DMS114 treated with DMSO at 0.1 percent for 48 hours (cell line): ENCODE measurements around the gene RRAGB.
"Not testable (repeated sequence)": the region's sequence is repeated elsewhere in the genome, so short reads cannot be mapped to it uniquely, and the experiment has no call there.

Experiments
- DNase-seq: peaks from one replicate; lab custom pipeline; 2025; ENCODE audit not compliant: unreplicated experiment; lab: John Stamatoyannopoulos, UW

RRAGB gene, protein sequence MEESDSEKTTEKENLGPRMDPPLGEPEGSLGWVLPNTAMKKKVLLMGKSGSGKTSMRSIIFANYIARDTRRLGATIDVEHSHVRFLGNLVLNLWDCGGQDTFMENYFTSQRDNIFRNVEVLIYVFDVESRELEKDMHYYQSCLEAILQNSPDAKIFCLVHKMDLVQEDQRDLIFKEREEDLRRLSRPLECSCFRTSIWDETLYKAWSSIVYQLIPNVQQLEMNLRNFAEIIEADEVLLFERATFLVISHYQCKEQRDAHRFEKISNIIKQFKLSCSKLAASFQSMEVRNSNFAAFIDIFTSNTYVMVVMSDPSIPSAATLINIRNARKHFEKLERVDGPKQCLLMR

DNA sequence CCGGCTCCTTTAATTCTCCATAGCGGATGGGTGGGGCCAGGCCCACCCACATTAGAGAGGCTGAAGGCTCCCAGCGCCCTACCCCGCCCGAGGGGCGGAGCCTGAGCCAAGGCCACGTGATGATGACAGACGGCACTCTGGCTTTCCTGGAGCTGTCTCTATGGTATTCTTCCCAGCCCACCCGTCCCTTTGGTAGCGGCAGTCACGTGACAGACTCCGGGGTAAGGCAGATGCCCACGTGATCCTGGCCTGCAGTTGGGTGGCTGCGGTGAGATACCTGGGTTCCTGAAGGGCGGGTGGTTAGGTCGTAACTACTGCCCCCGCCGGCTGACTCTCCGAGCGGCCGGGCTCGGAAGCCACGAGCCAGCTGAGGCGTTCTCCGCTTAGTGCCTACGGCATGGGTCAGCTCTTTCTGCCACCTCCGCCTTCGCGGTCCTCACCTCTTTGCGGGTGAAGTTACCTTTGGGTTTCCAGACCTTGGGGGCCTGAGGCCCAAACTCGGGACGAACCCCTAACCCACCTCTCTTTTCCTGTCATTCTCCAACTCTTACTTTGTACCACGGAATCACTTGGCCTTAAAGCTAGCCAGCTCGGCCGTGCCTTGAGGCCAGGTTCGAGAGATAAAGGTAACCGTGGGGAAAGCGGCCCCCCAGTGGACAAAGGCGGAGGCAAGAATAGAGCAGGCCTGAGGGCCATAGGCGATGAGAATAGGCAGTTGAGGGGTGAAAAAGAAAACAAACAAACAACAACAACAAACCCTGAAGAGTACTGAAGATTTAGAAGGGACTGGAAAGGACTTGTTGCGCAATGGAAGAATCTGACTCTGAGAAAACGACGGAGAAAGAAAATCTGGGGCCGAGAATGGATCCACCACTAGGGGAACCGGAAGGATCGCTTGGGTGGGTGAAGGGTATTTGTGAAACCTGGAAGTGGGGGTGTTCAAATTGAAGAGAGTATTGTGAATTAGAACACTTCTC is at the start of gene RRAGB:
TSS of gene RRAGB (plus strand) at position 229 of the 977 bp plus-strand sequence. CDS start at position 808, 579 bp downstream.
- DNase-seq = peak; percentile 89

DNA sequence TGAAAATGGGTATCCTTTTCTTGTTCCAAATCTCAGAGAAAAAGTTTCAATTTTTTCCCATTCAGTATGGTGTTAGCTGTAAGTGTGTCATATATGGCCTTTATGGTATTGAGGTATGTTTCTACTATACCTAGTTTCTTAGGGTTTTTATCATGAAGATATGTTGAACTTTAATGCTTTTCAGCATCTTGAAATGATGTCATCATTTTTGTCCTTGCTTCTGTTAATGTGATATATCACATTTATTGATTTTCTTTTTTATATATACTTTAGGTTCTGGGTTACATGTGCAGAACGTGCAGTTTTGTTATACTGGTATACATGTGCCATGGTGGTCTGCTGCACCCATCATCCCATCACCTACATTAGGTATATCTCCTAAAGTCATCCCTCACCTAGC is 49.5 kb upstream of the RRAGB start:
- no peak for DNase-seq

DNA sequence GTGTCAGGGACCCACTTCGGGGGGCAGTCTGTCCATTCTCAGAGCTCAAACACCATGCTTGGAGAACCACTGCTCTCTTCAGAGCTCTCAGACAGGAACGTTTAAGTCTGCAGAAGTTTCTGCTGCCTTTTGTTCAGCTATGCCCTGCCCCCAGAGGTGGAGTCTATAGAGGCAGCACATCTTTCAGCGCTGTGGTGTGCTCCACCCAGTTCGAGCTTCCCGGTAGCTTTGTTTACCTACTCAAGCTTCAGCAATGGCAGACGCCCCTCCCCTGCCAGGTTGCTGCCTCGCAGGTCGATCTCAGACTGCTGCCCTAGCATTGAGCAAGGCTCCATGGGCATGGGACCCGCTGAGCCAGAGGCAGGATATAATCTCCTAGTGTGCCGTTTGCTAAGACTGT is 29.0 kb upstream of the RRAGB start:
- DNase-seq = not testable (repeated sequence)

DNA sequence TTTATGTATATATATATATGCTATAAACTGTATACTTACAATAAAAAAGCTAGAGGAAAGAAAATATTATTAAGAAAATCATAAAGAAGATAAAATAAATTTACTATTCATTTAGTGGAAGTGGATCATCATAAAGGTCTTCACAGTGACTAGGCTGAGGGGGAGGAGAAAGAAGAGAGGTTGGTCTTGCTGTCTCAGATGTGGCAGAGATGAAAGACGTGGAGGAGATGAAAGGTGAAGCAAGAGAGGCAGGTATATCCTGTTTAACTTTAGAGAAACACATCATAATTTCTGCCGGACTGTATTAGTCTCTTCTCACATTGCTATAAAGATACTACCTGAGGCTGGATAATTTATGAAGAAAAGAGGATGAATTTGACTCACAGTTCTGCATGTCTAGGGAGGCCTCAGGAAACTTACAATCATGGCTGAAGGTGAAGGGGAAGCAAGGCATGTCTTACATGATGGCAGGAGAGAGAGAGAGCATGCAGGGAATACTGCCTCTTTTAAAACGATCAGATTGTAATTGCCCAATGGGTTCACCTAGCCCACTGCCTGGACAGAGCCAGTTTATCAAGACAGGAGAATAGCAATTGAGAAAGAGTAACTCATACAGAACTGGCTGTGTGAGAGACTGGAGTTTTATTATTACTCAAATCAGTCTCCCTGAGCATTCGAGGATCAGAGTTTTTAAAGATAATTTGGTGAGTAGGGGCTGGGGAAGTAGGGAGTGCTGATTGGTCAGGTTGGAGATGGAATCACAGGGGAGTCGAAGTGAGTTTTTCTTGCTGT is 22.1 kb upstream of the RRAGB start:
- DNase-seq = no peak

DNA sequence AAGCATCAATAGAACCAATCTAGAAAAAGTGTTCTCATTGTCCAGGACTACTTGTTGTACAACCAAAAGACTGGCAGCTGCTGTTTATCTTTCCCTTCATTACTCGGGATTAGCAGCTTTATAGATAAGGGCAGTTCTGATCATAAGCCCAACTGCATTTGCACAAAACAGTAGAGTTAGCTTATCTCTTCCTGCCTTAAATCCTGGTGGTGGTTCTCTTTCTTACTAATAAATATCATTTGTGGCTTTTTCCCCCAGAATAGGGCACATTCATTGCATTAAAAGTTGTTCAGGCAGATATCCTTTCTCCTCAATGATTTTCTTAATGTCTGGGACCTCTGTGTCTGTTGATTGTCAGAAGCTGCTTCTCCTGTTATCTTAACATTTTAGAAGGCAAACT is 20.2 kb upstream of the RRAGB start:
- DNase-seq = no peak

DNA sequence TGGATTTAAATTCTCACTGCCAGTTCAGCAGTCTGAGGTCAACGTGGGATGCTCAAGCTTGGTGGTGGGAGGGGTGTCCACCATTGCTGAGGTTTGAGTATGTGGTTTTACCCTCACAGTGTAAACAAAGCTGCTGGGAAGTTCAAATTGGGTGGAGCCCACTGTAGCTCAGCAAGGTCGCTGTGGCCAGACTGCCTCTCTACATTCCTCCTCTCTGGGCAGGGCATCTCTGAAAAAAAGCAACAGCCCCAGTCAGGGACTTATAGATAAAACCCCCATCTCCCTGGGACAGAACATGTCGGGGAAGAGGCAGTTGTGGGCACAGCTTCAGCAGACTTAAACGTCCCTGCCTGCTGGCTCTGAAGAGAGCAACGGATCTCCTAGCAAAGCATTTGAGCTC is 14.9 kb upstream of the RRAGB start:
- DNase-seq = no peak

DNA sequence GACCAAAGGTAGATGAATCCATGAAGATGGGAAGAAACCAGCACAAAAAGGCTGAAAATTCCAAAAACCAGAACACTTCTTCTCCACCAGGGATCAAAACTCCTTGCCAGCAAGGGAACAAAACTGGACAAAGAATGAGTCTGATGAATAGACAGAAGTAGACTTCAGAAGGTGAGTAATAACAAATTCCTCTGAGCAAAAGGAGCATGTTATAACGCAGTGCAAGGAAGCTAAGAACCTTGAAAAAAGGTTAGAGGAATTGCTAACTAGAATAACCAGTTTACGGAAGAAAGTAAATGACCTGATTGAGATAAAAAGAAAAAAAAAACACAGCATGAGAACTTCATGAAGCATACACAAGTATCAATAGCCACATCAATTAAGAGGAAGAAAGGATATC is 14.1 kb upstream of the RRAGB start:
- DNase-seq = not testable (repeated sequence)

DNA sequence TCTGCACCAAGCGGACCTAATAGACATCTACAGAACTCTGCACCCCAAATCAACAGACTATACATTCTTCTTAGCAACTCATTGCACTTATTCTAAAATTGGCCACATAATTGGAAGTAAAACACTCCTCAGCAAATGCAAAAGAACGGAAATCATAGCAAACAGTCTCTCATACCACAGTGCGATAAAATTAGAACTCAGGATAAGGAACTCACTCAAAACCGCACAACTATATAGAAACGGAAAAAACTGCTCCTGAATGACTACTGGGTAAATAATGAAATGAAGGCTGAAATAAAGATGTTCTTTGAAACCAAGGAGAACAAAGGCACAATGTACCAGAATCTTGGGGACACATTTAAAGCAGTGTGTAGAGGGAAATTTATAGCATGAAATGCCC is 12.5 kb upstream of the RRAGB start:
- DNase-seq = not testable (repeated sequence)

DNA sequence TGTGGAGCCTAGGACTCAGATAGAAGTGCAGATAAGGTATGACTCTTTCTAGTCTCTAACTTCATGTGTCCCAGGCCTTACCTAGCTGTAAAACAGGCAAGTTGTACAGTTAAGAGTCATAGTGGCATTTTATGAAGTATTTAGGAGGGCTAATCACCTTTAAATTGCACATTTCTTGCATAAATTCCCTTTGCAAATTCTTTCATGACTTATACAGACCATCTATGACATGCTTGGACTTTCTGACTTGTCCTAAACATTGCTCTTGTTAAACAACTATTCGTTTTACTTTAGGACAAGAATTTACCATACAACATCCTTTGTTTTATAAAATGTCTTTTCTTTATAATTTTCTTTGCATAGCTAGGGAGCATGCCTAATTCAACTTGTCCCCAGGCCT is 7.8 kb upstream of the RRAGB start:
- peak; percentile 1 for DNase-seq

DNA sequence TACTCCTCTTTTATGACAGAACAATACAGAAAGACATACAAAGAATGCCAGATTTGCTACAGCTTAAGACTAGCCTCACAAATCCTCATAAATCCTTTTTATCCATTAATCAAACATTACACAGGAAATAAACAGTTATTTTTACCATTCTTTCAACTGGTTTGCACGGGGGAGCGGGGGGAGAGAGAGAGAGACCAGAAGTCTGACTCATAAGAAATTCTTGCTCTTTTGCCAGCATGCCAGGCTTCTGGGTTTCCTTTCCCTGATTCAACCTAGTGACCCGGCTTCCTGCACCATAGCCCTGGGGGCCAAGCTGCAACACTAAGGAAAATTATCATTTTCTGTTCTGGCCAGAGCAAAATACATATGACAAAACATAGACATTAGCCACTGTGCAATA is 6.8 kb upstream of the RRAGB start:
- DNase-seq = no peak

DNA sequence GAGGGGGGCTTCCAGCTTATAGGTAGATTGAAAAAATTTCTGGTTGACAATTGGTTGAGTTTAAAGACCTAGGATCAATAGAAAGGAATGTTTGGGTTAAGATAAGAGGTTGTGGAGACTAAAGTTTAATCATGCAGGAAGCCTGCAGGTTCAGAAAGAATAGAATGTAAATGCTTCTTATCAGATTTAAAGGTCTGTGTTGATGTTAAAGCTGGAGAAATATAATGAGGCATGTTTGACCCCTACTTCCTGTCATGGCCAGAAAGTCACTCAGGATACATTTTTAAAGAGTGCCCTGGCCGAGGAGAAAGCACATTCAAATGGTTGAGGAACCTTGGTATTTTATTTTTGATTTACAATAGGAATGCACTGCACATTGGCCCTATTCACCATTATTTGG is 3.9 kb upstream of the RRAGB start:
- no peak for DNase-seq

DNA sequence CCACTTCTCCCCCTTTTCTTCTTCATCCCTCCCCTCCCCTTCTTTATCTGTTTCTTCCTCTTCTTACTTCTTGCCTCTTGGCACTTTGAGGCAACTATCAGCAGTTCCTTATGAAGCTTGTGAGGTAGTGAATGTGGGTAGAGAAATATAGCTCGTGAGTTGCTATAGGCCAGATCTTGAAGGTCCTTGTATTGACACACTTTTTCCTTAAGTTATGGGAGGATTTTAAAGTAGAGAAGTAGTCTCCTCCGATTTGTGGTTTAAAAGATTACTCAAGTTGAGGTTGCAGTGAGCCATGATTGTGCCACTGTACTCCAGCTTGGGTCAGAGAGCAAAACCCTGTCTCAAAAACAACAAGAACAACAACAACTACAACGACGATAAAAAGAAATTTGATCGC is 3.4 kb upstream of the RRAGB start:
- DNase-seq = no peak

DNA sequence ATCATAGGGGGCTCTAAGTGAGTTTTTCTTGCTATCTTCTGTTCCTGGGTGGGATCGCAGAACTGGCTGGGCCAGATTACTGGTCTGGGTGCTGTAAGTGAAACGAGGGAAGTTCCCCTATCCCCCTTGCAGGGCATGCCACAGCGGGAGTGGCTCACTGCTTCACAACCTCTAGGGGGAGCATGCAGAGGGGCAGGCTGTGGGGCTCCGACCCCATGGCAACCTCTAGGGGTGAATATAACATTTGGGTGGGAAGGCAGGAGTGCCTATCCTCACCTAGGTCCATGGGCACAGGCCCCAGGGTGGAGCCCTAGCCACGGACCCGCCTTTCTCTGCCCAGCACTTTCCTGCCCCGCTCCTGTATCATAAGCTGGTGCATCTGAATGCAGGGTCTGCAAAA is 1.7 kb upstream of the RRAGB start:
- DNase-seq = no peak

DNA sequence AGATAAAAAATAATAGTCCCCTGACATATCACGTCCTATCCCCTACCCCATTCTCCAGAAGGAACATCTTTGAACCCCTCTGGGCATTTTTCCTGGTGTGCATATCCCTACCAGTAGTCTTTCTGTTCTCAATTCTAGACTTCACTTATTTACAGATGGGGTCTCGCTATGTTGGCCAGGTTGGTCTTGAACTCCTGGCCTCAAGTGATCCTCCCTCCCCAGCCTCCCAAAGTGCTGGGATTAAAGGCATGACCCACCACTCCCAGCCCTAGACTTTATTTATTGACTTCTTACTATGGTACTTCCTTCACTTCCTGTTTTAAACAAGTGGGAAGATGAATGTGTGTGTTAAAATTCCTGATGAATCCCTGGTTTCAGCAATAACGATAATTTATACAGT is 612 bp upstream of the RRAGB start:
- DNase-seq = no peak

DNA sequence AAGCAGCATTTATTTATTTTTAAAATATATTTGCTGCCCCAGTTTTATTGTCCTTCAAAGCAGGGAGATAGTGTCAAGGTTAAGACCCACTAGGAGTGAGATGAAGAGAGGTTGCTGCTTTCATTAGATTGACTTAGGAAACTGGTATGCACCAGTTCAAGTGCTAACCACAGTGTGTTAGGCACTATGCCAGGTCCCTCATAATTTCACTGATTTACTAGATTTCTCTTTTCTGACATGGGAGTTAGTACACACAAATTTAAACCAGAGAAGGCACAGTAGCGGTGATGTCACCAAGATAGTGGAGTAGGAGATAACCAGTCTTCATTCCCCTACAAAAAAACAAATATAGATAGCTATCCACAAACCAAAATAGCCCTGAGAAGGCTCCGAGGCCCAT is 14.3 kb downstream of the RRAGB start:
- no peak for DNase-seq

DNA sequence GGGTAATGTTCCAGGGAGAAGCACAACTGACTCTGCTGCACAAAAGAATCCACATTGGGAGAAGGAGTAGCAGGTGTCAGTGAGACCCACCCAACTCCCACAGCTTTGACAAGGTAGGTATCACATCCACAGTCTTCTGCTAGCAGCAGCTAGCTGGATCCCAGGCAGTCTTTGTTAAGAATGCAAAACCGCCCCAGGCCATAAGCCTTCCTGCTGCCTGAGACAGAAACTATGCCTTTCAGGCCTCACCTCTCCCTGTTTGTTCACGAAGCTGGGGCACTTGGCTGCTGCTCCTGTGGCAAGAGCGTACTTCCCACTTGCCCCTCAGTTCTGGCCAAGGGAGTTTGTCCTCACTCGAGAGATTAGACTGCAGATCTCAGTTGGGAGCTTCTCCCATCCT is 21.4 kb downstream of the RRAGB start:
- DNase-seq = no peak

DNA sequence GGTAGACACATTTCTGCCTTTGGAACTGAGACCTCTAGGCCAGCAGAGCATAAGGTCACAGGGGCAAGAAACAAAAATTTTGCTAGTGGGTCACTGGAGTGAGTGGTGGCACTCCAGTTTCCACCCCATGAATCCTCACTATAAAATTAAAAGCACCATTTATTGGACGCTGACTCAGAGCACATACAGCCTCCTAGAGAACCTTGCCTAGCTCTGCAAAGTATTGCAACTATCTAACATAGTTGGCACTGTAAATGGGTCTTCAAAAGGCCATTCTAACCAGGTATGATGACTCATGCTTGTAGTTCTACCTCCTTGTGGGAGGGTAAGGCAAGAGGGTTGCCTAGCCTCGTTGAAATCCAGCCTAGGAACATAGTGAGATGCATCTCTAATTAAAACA is 25.1 kb downstream of the RRAGB start:
- no peak for DNase-seq

DNA sequence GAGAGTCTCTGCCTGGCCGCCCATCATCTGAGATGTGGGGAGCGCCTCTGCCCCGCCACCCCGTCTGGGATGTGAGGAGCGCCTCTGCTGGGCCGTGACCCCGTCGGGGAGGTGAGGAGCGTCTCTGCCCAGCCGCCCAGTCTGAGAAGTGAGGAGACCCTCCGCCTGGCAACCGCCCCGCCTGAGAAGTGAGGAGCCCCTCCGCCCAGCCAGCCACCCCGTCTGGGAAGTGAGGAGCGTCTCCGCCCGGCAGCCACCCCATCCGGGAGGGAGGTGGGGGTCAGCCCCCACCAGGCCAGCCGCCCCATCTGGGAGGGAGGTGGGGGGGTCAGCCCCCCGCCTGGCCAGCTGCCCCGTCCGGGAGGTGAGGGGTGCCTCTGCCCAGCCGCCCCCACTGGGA is 30.9 kb downstream of the RRAGB start:
- not testable (repeated sequence) for DNase-seq

DNA sequence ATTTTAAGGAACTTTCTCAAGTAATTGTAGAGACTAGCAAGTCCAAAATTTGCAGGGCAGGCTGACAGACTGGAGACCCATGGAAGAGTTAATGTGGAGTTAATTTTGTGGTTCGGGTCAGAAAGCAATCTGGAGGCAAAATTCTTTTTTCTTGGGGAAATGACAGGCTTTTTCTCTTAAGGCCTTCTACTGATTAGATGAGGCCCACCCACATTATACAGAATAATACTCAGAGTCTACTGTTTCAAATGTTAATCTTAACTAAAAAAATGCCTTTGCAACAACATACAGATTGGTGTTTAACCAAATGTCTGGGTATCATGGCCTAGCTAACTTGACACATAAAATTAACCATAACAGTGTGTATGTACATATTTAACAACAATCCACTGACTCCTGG is 32.7 kb downstream of the RRAGB start:
- no peak for DNase-seq

DNA sequence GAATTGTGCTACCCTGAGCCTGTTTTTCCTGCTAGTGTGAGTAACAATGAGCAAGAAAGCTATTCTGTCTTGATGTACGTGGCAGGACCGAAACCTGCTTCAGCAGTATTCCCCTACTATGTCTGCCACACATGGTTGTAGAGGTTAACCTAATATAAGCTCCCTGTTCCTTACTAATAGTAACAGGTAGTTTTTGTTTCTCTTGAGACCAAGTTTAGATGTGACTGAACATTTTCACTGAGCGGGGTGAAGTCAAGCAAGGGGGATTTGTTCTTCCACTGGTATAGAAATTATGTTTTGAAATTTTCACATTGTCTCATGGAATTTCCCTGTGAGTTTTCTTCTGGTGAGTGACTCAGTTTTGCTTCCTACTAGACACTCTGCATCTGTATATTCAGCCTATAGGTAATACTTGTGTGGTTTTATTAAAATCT is 37.3 kb downstream of the RRAGB start:
- DNase-seq = no peak

DNA sequence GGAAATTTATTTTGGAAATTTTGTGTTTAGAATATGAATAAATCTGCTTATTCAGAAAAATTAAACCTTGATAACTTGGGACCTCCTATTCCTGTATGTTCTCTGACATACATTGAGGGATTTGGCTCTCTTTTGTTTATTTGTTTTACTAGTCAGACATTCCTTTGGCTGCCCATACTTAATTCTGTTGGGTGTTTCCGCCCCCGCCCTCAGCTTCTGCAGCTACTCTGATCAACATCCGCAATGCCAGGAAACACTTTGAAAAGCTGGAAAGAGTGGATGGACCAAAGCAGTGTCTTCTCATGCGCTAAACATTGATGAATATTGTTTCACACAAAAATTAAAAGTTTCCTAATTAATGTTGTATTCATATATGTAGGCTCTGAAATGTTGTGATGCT is 40.5 kb downstream of the RRAGB start:
- no peak for DNase-seq
